NCI-H748 (cell line): ENCODE data around the gene TNFRSF25.
A peak's percentile ranks its signal among the peaks of the same experiment; 100 is the strongest.

Experiments
- DNase-seq: peaks from one replicate; lab custom pipeline; 2025; ENCODE audit not compliant: unreplicated experiment; lab: John Stamatoyannopoulos, UW

Gene TNFRSF25

GRCh38 chr1:6488602-6489382 lies 22.8 kb upstream of the TNFRSF25 start:
- no peak for DNase-seq

GRCh38 chr1:6487804-6488484 lies 22.0 kb upstream of the TNFRSF25 start:
- no peak for DNase-seq

GRCh38 chr1:6486433-6487011 lies 20.5 kb upstream of the TNFRSF25 start:
- DNase-seq, result peak; percentile 89

- peak; percentile 13 for DNase-seq
Measured at GRCh38 chr1:6485168-6486101, 19.5 kb upstream of the TNFRSF25 start.

- no peak for DNase-seq
Measured at GRCh38 chr1:6484826-6485167, 18.8 kb upstream of the TNFRSF25 start.

GRCh38 chr1:6483761-6484117 lies 17.8 kb upstream of the TNFRSF25 start:
- DNase-seq, result no peak

- DNase-seq, result peak; percentile 23
Measured at GRCh38 chr1:6483017-6483760, 17.2 kb upstream of the TNFRSF25 start.

- DNase-seq, result no peak
Measured at GRCh38 chr1:6481820-6482219, 15.8 kb upstream of the TNFRSF25 start.

- DNase-seq, result no peak
Measured at GRCh38 chr1:6477039-6477820, 11.3 kb upstream of the TNFRSF25 start.

- DNase-seq, result no peak
Measured at GRCh38 chr1:6476483-6476882, 10.5 kb upstream of the TNFRSF25 start.

GRCh38 chr1:6475381-6476133 lies 9.6 kb upstream of the TNFRSF25 start:
- DNase-seq, result peak; percentile 47

GRCh38 chr1:6474815-6475282 lies 8.9 kb upstream of the TNFRSF25 start:
- DNase-seq, result no peak

- DNase-seq, result peak; percentile 88
Measured at GRCh38 chr1:6473974-6474814, 8.2 kb upstream of the TNFRSF25 start.

- DNase-seq, result no peak
Measured at GRCh38 chr1:6473156-6473555, 7.2 kb upstream of the TNFRSF25 start.

- no peak for DNase-seq
Measured at GRCh38 chr1:6472391-6472790, 6.4 kb upstream of the TNFRSF25 start.

- no peak for DNase-seq
Measured at GRCh38 chr1:6471970-6472368, 6.0 kb upstream of the TNFRSF25 start.

GRCh38 chr1:6471086-6471969 lies 5.4 kb upstream of the TNFRSF25 start:
- DNase-seq, result no peak
